GM12878 (cell line): ENCODE data around the gene ARMC10. TPM values are rescaled to one million over a fixed set of nuclear protein-coding genes. Genes with fewer than 3 reads are reported as not detected.

Experiments
- ATAC-seq: fragments of 200-7000 bp; cut with Tn5 transposase; 3 replicates; pipeline ENCODE4 v1.9.1; 2020; ENCODE audit warnings: mild to moderate bottlenecking, moderate library complexity
- BruUV-seq: library from RNA; stranded (reverse); fragments of 400-500 nt; replicated peaks from 2 replicates; lab custom pipeline; 2021; lab: Mats Ljungman, UMichigan
- CTCF ChIA-PET: fragments of 300-600 bp; sonication (Branson Sonifier 250); formaldehyde crosslinking; extraction: SDS; loops from one replicate; lab custom pipeline; 2021; ENCODE audit warnings: inconsistent platforms; lab: Yijun Ruan, JAX
- POLR2A ChIA-PET: fragments of 350-600 bp; formaldehyde crosslinking; extraction: SDS; loops from one replicate; lab custom pipeline; 2021; ENCODE audit warnings: inconsistent platforms; lab: Charles Lee
- RAD21 ChIA-PET: fragments of 300-600 bp; sonication (Branson Sonifier 250); formaldehyde crosslinking; loops from one replicate; lab custom pipeline; 2023; ENCODE audit warnings: antibody characterized with exemption; ENCODE audit not compliant: unreplicated experiment; lab: Charles Lee
- SMC1A ChIA-PET: fragments of 300-600 bp; sonication (Branson Sonifier 250); formaldehyde crosslinking; loops from one replicate; lab custom pipeline; 2023; ENCODE audit not compliant: unreplicated experiment, uncharacterized antibody; lab: Charles Lee
- DNase-seq: peaks from one replicate; pipeline ENCODE4 v3.0.0-alpha.2; 2011; ENCODE audit warnings: low read depth, low spot score
- FAIRE-seq: peaks from 3 replicates; lab custom pipeline; 2011; peaks lifted over from hg19 to GRCh38; lab: Jason Lieb, UNC
- H2AFZ ChIP-seq: 2 replicates; pipeline ENCODE4 v1.6.0; 2011; ENCODE audit warnings: low read depth, low read length, control low read depth; ENCODE audit not compliant: control insufficient read depth
- H3K27ac ChIP-seq: 2 replicates; pipeline ENCODE4 v1.5.1; 2011; ENCODE audit warnings: control low read depth; ENCODE audit not compliant: control insufficient read depth, insufficient read depth
- H3K27me3 ChIP-seq, 2 experiments: replicated peaks in 1 of 2; 2 replicates each; pipeline versions ENCODE4 v1.6.0 to v1.6.1; 2011; ENCODE audit warnings: low read length in 1 of 2; ENCODE audit not compliant: control insufficient read depth in 2 of 2, insufficient read depth in 2 of 2
- H3K36me3 ChIP-seq, 2 experiments: 2 replicates each; pipeline ENCODE4 v1.5.1; 2011; ENCODE audit warnings: low read length in 1 of 2; ENCODE audit not compliant: control insufficient read depth in 2 of 2, insufficient read depth in 2 of 2
- H3K4me1 ChIP-seq: 2 replicates; pipeline ENCODE4 v1.6.1; 2011; ENCODE audit warnings: mild to moderate bottlenecking, low read length, moderate library complexity, mixed read lengths; ENCODE audit not compliant: control insufficient read depth, insufficient read depth
- H3K4me2 ChIP-seq: 2 replicates; pipeline ENCODE4 v1.6.0; 2011; ENCODE audit warnings: control low read depth; ENCODE audit not compliant: control insufficient read depth, insufficient read depth
- H3K4me3 ChIP-seq: fragments of 200-600 bp; sonication (generic); 2 replicates; pipeline ENCODE4 v1.5.1; 2016
- H3K79me2 ChIP-seq: 2 replicates; pipeline ENCODE4 v1.6.0; 2011; ENCODE audit warnings: low read length; ENCODE audit not compliant: control insufficient read depth, insufficient read depth
- H3K9ac ChIP-seq: 2 replicates; pipeline ENCODE4 v1.8.0; 2011; ENCODE audit warnings: low read length, control low read depth, mixed read lengths; ENCODE audit not compliant: control insufficient read depth, insufficient read depth
- H3K9me3 ChIP-seq: replicated peaks from 3 replicates; pipeline ENCODE4 v1.5.1; 2011; ENCODE audit warnings: mild to moderate bottlenecking, low read length; ENCODE audit not compliant: control insufficient read depth, insufficient read depth
- H4K20me1 ChIP-seq: 2 replicates; pipeline ENCODE4 v1.6.0; 2011; ENCODE audit not compliant: control insufficient read depth, insufficient read depth
- BRCA1 ChIP-seq: IDR thresholded peaks from 2 replicates; pipeline ENCODE4 v1.6.1; 2011; ENCODE audit warnings: low read depth, low read length, improper control_type of control experiment
- EED ChIP-seq: sonication (generic); IDR thresholded peaks from 2 replicates; pipeline ENCODE4 v1.6.1; 2016; ENCODE audit warnings: antibody characterized with exemption, low read depth
- HDAC6 ChIP-seq: fragments of 200-600 bp; sonication (generic); IDR thresholded peaks from one replicate; pipeline ENCODE4 v1.8.0; 2017; ENCODE audit warnings: antibody characterized with exemption; ENCODE audit not compliant: unreplicated experiment
- HSF1 ChIP-seq: fragments of 150-350 bp; IDR thresholded peaks from 2 replicates; pipeline ENCODE4 v1.6.1; 2014; ENCODE audit warnings: mild to moderate bottlenecking, low read depth, low read length
- IRF3 ChIP-seq: fragments of 450-650 bp; IDR thresholded peaks from 2 replicates; pipeline ENCODE4 v1.6.1; 2014; ENCODE audit warnings: mild to moderate bottlenecking
- MAX ChIP-seq: IDR thresholded peaks from 2 replicates; pipeline ENCODE4 v1.6.1; 2012; ENCODE audit warnings: low read depth, low read length, improper control_type of control experiment
- MEF2B ChIP-seq: fragments of 450-650 bp; IDR thresholded peaks from 2 replicates; pipeline ENCODE4 v1.6.1; 2018; ENCODE audit warnings: mild to moderate bottlenecking, moderate library complexity; ENCODE audit not compliant: partially characterized antibody, poor library complexity, severe bottlenecking
- MTA2 ChIP-seq: fragments of 450-650 bp; IDR thresholded peaks from 2 replicates; pipeline ENCODE4 v1.6.1; 2016; ENCODE audit warnings: low read depth, mild to moderate bottlenecking, moderate library complexity
- NFYB ChIP-seq: IDR thresholded peaks from 2 replicates; pipeline ENCODE4 v1.6.1; 2011; ENCODE audit warnings: low read depth, mild to moderate bottlenecking, low read length, improper control_type of control experiment, moderate library complexity; ENCODE audit not compliant: insufficient read depth
- NR2C1 ChIP-seq: fragments of 450-650 bp; IDR thresholded peaks from 2 replicates; pipeline ENCODE4 v1.6.1; 2017; ENCODE audit warnings: antibody characterized with exemption, mild to moderate bottlenecking, moderate library complexity
- SP1 ChIP-seq: IDR thresholded peaks from one replicate; pipeline ENCODE4 v1.6.1; 2011; ENCODE audit warnings: low read depth, low read length
- WRNIP1 ChIP-seq: IDR thresholded peaks from 2 replicates; pipeline ENCODE4 v1.6.1; 2011; ENCODE audit warnings: low read depth, low read length, improper control_type of control experiment, borderline replicate concordance
- ZNF687 ChIP-seq: fragments of 450-650 bp; IDR thresholded peaks from 2 replicates; pipeline ENCODE4 v1.6.1; 2017; ENCODE audit warnings: mild to moderate bottlenecking, moderate library complexity
- WGBS: methylation state at CpG from one replicate; pipeline ENCODE4 v1.1.6; 2016; ENCODE audit warnings: low lambda C conversion rate; ENCODE audit not compliant: insufficient replicate concordance, insufficient coverage; ENCODE audit errors: missing lambda C conversion rate; 5-methylcytosine and 5-hydroxymethylcytosine counted together
- in situ Hi-C: fragments of 300-500 bp; cut with MboI; formaldehyde crosslinking; loops from 9 replicates; pipeline ENCODE4 v1.14.3; 2018; ENCODE audit warnings: mixed read lengths
- intact Hi-C: fragments of 100-400 bp; cut with micrococcal nuclease; formaldehyde crosslinking; loops from one replicate; pipeline ENCODE4 v1.14.2; 2022; ENCODE audit not compliant: unreplicated experiment
- polyA plus RNA-seq, 11 experiments: library from polyadenylated mRNA; depleted of rRNA in 4 of 11; unstranded in 6 of 11; stranded (reverse) in 5 of 11; fragments of >200 nt; fragmentation: Nextera tagmentation in 4 of 11; fragmentation: Illumina TruSeq in 1 of 11; extraction: Ambion mirVana in 4 of 11; extraction: Trizol in 1 of 11; gene quantifications; 1 replicate in 1 of 11; 2 replicates in 10 of 11; pipeline versions ENCODE4 v1.2.1 to v1.2.3, GENCODE V29; 2011 to 2016; ENCODE audit warnings: inconsistent platforms in 2 of 11, missing spikeins in 2 of 11, low read depth in 1 of 11
- total RNA-seq, 4 experiments: library from RNA; depleted of rRNA in 3 of 4; stranded (reverse); fragments of >200 nt in 3 of 4; fragmentation: Illumina TruSeq in 1 of 4; extraction: Trizol in 1 of 4; gene quantifications; 2 replicates each; pipeline versions ENCODE4 v1.2.1 to v1.2.3, GENCODE V29; 2013 to 2021

Gene ARMC10
- total and polyA plus RNA-seq, 10 of the 15 experiments (the other 5 are each of a cell fraction or from before 2014, with no cell fraction given) = 7.0 to 38.2 (median 24.1) TPM

- no peak for TF ChIP-seq ZNF687
Observed at GRCh38 chr7:103124429-103124979, 49.6 kb downstream of the ARMC10 start (continued).

GRCh38 chr7:103127006-103127405 lies 52.1 kb downstream of the ARMC10 start:
- FAIRE-seq = no peak
- Histone ChIP-seq H3K4me2 (no peak overlapping the region), H3K4me1 (no peaks in the 10 kb centered on the region), H3K4me3 (no peak overlapping the region), H3K79me2 (no peaks in the 10 kb centered on the region; the same call in 1 of the 2 replicates), H3K9me3 (no peaks in the 10 kb centered on the region), H3K27ac (no peak overlapping the region), H3K27me3 (no peaks in the 10 kb centered on the region), H4K20me1 (no peaks in the 10 kb centered on the region), H3K9ac (no peak overlapping the region), H2AFZ (no peak overlapping the region)
- no peak for ATAC-seq
- WGBS = 72% methylated on average over 2 of the region's 2 CpGs
- POLR2A ChIA-PET = no interaction called here
- no peak for DNase-seq
- RAD21 ChIA-PET = no interaction called here
- CTCF ChIA-PET = no interaction called here
- in situ Hi-C loops = no loop called here
- TF ChIP-seq MAX = no peak
- TF ChIP-seq BRCA1 = no peak
- no peak for TF ChIP-seq MTA2
- TF ChIP-seq EED = no peak
- TF ChIP-seq WRNIP1 = no peak
- TF ChIP-seq MEF2B = no peak
- TF ChIP-seq HDAC6 = no peak
- no peak for TF ChIP-seq NR2C1
- TF ChIP-seq NFYB = no peak
- no peak for TF ChIP-seq IRF3
- TF ChIP-seq SP1 = no peak
- no peak for TF ChIP-seq HSF1
- TF ChIP-seq, all 136 proteins: peak for 0
- H3K36me3 ChIP-seq = peaks cover 0 to 14% of the 10 kb centered on the region in 2 experiments; a peak in 3 of 4 replicates
- BruUV-seq = no TSS peak
- SMC1A ChIA-PET = no interaction called here
- intact Hi-C loops = no loop called here
